Measurements from ENCODE around the gene ATXN7.

- no peak for TF ChIP-seq CTCF (conservative IDR thresholded peaks at IDR 0.05 in 1 of 2, IDR thresholded peaks at IDR 0.05 in 1 of 2; ENCODE audit: low read depth in 1 of 2, low read length in 2 of 2)
- TF ChIP-seq EZH2 (IDR thresholded peaks at IDR 0.05; ENCODE audit: low read length, missing control alignments): no peak
These were observed 107.2 kb downstream of the ATXN7 start for GRCh38 chr3:63970631-63971475.

All from fibroblast of lung (primary cell).